PC-9 (cell line): ENCODE measurements around the gene ANKEF1. TPM values are rescaled to one million over a fixed set of nuclear protein-coding genes. Genes with fewer than 3 reads are reported as not detected.

Experiments
- BruUV-seq: library from RNA; stranded (reverse); fragments of 400-500 nt; replicated peaks from 2 replicates; lab custom pipeline; 2021; lab: Mats Ljungman, UMichigan
- CTCF ChIA-PET: fragments of 300-600 bp; sonication (Branson Sonifier 250); formaldehyde crosslinking; loops from one replicate; lab custom pipeline; 2022; ENCODE audit warnings: antibody characterized with exemption; lab: Charles Lee
- POLR2A ChIA-PET: fragments of 300-600 bp; sonication (Branson Sonifier 250); formaldehyde crosslinking; loops from one replicate; lab custom pipeline; 2022; ENCODE audit warnings: antibody characterized with exemption; ENCODE audit not compliant: unreplicated experiment; lab: Charles Lee
- DNase-seq, 2 experiments: peaks; one replicate each; pipeline versions ENCODE4 v3.0.0 to v3.0.0-alpha.2; 2015 to 2022; ENCODE audit warnings: mixed read lengths in 1 of 2
- H2AFZ ChIP-seq: fragments of 200-600 bp; sonication (generic); 2 replicates; pipeline ENCODE4 v1.8.1; 2017; ENCODE audit warnings: antibody characterized with exemption
- H3F3A ChIP-seq: fragments of 200-600 bp; sonication (generic); 2 replicates; pipeline ENCODE4 v1.8.1; 2017; ENCODE audit warnings: antibody characterized with exemption, mild to moderate bottlenecking, low read depth; ENCODE audit not compliant: insufficient read depth
- H3K27ac ChIP-seq: fragments of 200-600 bp; sonication (generic); 2 replicates; pipeline ENCODE4 v1.6.1; 2016; ENCODE audit warnings: mixed run types
- H3K27me3 ChIP-seq: fragments of 200-600 bp; sonication (generic); 2 replicates; pipeline ENCODE4 v1.6.1; 2016; ENCODE audit warnings: low read depth, mixed run types; ENCODE audit not compliant: insufficient read depth
- H3K36me3 ChIP-seq: fragments of 200-600 bp; sonication (generic); 2 replicates; pipeline ENCODE4 v1.6.1; 2016; ENCODE audit warnings: low read depth, mixed run types
- H3K4me1 ChIP-seq: fragments of 200-600 bp; sonication (generic); replicated peaks from 2 replicates; pipeline ENCODE4 v1.6.1; 2016; ENCODE audit warnings: mixed run types; ENCODE audit not compliant: insufficient read depth
- H3K4me2 ChIP-seq: fragments of 200-600 bp; sonication (generic); 2 replicates; pipeline ENCODE4 v1.6.1; 2017; ENCODE audit warnings: mixed run types
- H3K4me3 ChIP-seq: fragments of 200-600 bp; sonication (generic); 2 replicates; pipeline ENCODE4 v1.6.1; 2016; ENCODE audit warnings: mixed run types
- H3K79me2 ChIP-seq: fragments of 200-600 bp; sonication (generic); 2 replicates; pipeline ENCODE4 v1.6.1; 2017; ENCODE audit warnings: low read depth, mixed run types
- H3K9me2 ChIP-seq: fragments of 200-600 bp; sonication (generic); 2 replicates; pipeline ENCODE4 v1.8.1; 2017; ENCODE audit warnings: mild to moderate bottlenecking; ENCODE audit not compliant: insufficient read depth
- H3K9me3 ChIP-seq: fragments of 200-600 bp; sonication (generic); 2 replicates; pipeline ENCODE4 v1.8.1; 2016; ENCODE audit warnings: low read depth; ENCODE audit not compliant: insufficient read depth
- H4K20me1 ChIP-seq: fragments of 200-600 bp; sonication (generic); 2 replicates; pipeline ENCODE4 v1.8.1; 2017; ENCODE audit not compliant: insufficient read depth
- CTCF ChIP-seq: fragments of 200-600 bp; sonication (generic); conservative IDR thresholded peaks from 2 replicates; pipeline ENCODE4 v1.6.1; 2017; ENCODE audit warnings: mixed run types, antibody characterized with exemption, mild to moderate bottlenecking, moderate library complexity
- EZH2 ChIP-seq: fragments of 200-600 bp; sonication (generic); IDR thresholded peaks from 2 replicates; pipeline ENCODE4 v1.8.0; 2017; ENCODE audit warnings: antibody characterized with exemption, low read depth
- intact Hi-C: fragments of 100-400 bp; cut with micrococcal nuclease; formaldehyde crosslinking; loops from one replicate; pipeline ENCODE4 v1.10.0; 2022; ENCODE audit not compliant: unreplicated experiment
- total RNA-seq: library from RNA; stranded (reverse); gene quantifications from 2 replicates; pipeline ENCODE4 v1.2.3, GENCODE V29; 2021

ANKEF1 gene
- total RNA-seq, 1 experiment from 2014 or later = 11.1 TPM

GRCh38 chr20:10007158-10007557, 27.6 kb upstream of the ANKEF1 start:
- Histone ChIP-seq H3K4me3 (no peak overlapping the region), H3K4me2 (no peak overlapping the region), H4K20me1 (no peaks in the 10 kb centered on the region), H3F3A (no peaks in the 10 kb centered on the region), H3K27me3 (no peaks in the 10 kb centered on the region), H3K4me1 (no peaks in the 10 kb centered on the region), H3K9me3 (no peaks in the 10 kb centered on the region), H3K27ac (no peak overlapping the region), H3K9me2 (no peaks in the 10 kb centered on the region), H3K36me3 (no peaks in the 10 kb centered on the region), H3K79me2 (no peaks in the 10 kb centered on the region), H2AFZ (no peak overlapping the region)
- intact Hi-C loops = no loop called here
- TF ChIP-seq CTCF = no peak
- TF ChIP-seq EZH2 = no peak
- DNase-seq = no peak
- no TSS peak for BruUV-seq
- CTCF ChIA-PET = no interaction called here
- POLR2A ChIA-PET = no interaction called here

GRCh38 chr20:10007747-10008146, 27.0 kb upstream of the ANKEF1 start:
- no peak overlapping the region for H3K27ac ChIP-seq
- H3K27me3 ChIP-seq = no peaks in the 10 kb centered on the region

GRCh38 chr20:10012464-10012863, 22.3 kb upstream of the ANKEF1 start:
- Histone ChIP-seq H3K27me3 (no peaks in the 10 kb centered on the region), H3K9me2 (no peaks in the 10 kb centered on the region), H3K4me3 (no peak overlapping the region), H3K4me1 (no peaks in the 10 kb centered on the region), H3K79me2 (no peaks in the 10 kb centered on the region), H2AFZ (no peak overlapping the region), H3K4me2 (no peak overlapping the region), H3K27ac (no peak overlapping the region), H3K36me3 (no peaks in the 10 kb centered on the region), H4K20me1 (no peaks in the 10 kb centered on the region), H3K9me3 (peaks cover 5% of the 10 kb centered on the region; the same call in 1 of the 2 replicates), H3F3A (no peaks in the 10 kb centered on the region)
- POLR2A ChIA-PET = no interaction called here
- CTCF ChIA-PET = no interaction called here
- no TSS peak for BruUV-seq
- no peak for TF ChIP-seq EZH2
- TF ChIP-seq CTCF = no peak
- no peak for DNase-seq
- intact Hi-C loops = no loop called here

More at GRCh38 chr20:10007747-10008146, 27.0 kb upstream of the ANKEF1 start:
- TF ChIP-seq EZH2 = no peak
- no peak for TF ChIP-seq CTCF
- Histone ChIP-seq H2AFZ (no peak overlapping the region), H3K4me3 (no peak overlapping the region), H3K4me2 (no peak overlapping the region), H3K36me3 (no peaks in the 10 kb centered on the region), H3K9me2 (no peaks in the 10 kb centered on the region), H3K79me2 (no peaks in the 10 kb centered on the region), H3F3A (no peaks in the 10 kb centered on the region), H4K20me1 (no peaks in the 10 kb centered on the region), H3K9me3 (peaks cover 2% of the 10 kb centered on the region; the same call in 1 of the 2 replicates), H3K4me1 (no peaks in the 10 kb centered on the region)
- no peak for DNase-seq
- intact Hi-C loops = no loop called here
- no TSS peak for BruUV-seq
- ChIA-PET POLR2A (no interaction called here), CTCF (no interaction called here)
